SU-DHL-6 (cell line): ENCODE measurements around the gene CHORDC1.

Experiments used
- EZH2phosphoT487 ChIP-seq: fragments of 200-600 bp; sonication (generic), shearing (Covaris generic); conservative IDR thresholded peaks from 2 replicates; pipeline ENCODE4 v1.6.1; 2018; ENCODE audit warnings: mild to moderate bottlenecking, antibody characterized with exemption, low read length, moderate library complexity, mixed read lengths
- TF ChIP-seq, protein P1 (sequence below): fragments of 200-600 bp; sonication (generic); IDR thresholded peaks from one replicate; pipeline ENCODE4 v1.5.1; 2017; ENCODE audit warnings: antibody characterized with exemption, mild to moderate bottlenecking, low read length, moderate library complexity; ENCODE audit not compliant: insufficient read depth, poor library complexity, severe bottlenecking

DNA sequence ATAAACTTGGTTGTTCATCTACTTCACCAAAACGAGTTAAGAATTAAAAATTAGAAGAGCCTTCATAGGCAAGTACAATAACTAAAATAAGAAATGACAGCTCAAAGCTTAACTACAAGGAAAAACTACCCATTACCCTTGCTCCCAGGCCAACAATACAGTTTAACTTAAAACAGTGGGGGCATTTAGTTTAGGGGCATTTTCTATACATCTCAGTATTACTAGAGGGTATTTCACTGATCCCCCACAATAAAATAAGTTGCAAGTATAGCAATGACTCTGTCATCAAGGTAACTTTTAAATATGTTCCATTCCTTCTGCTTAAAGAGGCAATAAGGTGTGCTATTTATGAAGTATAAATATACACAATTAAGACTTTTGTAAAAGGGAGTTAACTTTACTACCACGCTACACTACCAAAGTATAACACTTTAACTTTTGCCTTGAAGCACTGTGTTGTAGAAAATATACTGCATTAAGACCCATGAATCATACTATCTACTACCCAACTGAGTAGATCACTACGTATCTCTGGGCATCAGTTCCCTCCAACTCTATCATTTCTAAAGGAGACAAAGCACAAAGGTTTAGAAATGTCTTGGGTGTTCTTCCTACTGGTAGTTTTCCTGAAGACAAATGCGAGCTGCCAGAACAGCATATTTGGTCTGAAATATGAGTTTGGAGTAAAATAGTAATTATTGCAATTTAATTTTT, 29.8 kb downstream of the CHORDC1 start:
- TF ChIP-seq, protein P1, sequence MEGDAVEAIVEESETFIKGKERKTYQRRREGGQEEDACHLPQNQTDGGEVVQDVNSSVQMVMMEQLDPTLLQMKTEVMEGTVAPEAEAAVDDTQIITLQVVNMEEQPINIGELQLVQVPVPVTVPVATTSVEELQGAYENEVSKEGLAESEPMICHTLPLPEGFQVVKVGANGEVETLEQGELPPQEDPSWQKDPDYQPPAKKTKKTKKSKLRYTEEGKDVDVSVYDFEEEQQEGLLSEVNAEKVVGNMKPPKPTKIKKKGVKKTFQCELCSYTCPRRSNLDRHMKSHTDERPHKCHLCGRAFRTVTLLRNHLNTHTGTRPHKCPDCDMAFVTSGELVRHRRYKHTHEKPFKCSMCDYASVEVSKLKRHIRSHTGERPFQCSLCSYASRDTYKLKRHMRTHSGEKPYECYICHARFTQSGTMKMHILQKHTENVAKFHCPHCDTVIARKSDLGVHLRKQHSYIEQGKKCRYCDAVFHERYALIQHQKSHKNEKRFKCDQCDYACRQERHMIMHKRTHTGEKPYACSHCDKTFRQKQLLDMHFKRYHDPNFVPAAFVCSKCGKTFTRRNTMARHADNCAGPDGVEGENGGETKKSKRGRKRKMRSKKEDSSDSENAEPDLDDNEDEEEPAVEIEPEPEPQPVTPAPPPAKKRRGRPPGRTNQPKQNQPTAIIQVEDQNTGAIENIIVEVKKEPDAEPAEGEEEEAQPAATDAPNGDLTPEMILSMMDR = no peak
- no peak for TF ChIP-seq EZH2phosphoT487
